ENCODE data around the gene ADAMTS18. TPM values are rescaled to one million over a fixed set of nuclear protein-coding genes. Genes with fewer than 3 reads are reported as not detected.
A peak's percentile ranks its signal among the peaks of the same experiment; 100 is the strongest.

Gene ADAMTS18
- total RNA-seq, 1 experiment from 2014 or later, result not detected

GRCh38 chr16:77439106-77439505 is 4.3 kb upstream of the ADAMTS18 start:
- in situ Hi-C loops (cut with HindIII; ENCODE audit: low pct_unique_long_range_greater_than_20kb, low sequenced_read_pairs), result no loop called here
- no peak for DNase-seq (ENCODE audit: low read depth)

DNA sequence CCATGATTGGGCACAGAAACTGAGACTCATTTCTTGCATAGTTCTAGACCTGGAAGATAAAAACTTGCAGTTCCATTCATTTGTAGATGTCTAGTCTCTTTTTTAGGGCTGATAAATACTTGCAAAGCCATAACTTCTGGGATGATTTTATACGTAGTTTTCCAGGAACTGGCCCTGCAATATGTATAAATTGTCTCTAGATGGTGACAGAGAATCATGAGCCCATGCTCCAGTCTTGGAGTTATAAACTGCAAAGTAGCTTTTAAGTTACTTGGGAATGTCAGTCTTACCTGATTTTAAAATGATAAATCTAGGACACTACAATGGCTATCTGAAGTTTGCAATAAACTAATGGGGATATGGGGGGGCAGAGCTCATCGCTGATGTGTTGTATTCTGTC is 3.0 kb upstream of the ADAMTS18 start:
- in situ Hi-C loops (cut with HindIII; ENCODE audit: low pct_unique_long_range_greater_than_20kb, low sequenced_read_pairs), result no loop called here
- DNase-seq (ENCODE audit: low read depth), result no peak

DNA sequence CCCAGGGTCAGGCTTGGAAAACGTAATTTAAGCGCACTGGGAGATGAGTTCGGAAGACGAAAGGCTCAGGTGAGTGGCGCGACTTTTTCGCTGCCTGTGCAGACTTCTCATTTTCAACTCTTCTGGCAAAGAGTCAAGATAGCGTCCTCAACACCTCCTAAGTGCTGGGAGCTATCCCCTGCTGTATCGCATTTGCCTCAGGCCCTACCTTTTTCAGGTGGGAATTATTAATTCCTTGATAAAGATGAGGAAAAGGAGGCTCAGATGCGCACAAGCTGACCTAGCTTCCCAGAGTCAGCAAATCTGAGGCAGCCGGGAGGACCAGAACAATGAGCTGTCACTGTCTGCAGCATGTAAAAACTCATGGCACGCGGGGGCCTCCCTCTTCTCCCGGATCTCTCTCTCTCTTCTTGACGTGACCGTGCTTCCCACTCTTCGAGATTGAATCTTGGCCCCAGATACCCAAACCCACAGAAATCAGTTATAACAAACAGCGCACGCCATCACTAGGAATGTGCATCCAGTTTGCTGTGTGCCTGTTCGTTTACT is 512 bp upstream of the ADAMTS18 start:
- DNase-seq (ENCODE audit: low read depth), result no peak
- in situ Hi-C loops (cut with HindIII; ENCODE audit: low pct_unique_long_range_greater_than_20kb, low sequenced_read_pairs), result no loop called here

- in situ Hi-C loops (cut with HindIII; ENCODE audit: low pct_unique_long_range_greater_than_20kb, low sequenced_read_pairs), result no loop called here
- no peak for DNase-seq (ENCODE audit: low read depth)
These were observed 758 bp downstream of the ADAMTS18 start for GRCh38 chr16:77434022-77434529.

DNA sequence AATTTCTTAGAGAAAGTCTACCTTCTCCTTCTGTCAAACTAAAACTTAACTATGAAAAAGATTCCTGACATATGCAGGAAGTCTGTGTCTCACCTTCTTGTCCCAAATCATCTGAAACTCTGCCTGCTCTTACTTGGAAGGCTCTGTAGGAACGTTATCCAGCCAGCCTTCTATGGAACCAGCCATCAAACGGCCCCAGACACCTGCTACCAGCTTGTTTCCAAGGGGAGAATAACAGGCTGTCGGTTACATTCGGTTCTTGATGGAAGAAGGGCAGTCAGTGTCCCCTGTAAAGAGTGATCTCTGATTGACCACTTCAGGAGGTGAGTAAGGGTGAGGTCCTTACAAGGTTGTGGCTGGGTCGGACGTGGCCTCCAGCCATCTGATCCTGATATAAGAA is 1.7 kb downstream of the ADAMTS18 start:
- in situ Hi-C loops (cut with HindIII; ENCODE audit: low pct_unique_long_range_greater_than_20kb, low sequenced_read_pairs), result no loop called here
- DNase-seq (ENCODE audit: low read depth), result no peak

- no peak for DNase-seq (ENCODE audit: low read depth)
- in situ Hi-C loops (cut with HindIII; ENCODE audit: low pct_unique_long_range_greater_than_20kb, low sequenced_read_pairs), result no loop called here
These were observed 2.6 kb downstream of the ADAMTS18 start for GRCh38 chr16:77432264-77432663.

DNA sequence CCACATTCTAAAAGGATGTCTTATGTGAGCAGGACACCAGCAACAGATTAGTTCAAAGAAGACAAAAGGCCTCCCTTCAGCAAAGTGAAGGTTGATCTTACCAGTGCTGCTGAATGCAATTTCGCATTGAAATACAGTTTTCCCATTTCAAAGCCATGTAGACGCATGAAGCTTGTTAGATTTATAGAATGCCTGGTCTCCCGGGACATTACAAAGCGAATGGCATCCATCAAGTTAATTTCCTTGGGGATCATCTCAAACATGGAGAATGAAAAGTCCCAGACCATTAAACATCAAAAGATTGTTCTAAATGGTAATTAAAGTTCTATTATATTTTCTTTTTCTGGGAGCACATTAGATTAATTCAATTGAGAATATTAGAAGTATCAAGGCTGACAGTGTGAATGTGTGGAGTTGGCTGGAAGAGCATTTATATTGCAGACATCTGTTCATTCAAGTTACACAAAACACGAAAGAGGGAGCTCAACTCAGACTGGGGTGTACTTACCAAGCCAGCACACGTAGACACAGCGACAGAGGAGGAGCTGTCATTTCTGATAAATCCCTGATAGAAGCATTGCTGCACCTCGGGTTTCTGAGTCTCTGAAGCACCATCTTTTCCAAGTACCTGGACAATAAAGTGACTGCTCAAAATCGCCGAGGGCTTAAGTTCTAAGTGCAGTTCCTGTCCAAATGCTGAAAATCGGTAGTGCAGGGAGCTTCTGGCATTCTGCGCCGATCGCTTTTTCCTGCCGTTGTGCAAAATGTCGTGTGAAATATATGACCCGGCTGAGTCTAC is 3.8 kb downstream of the ADAMTS18 start:
- no peak for DNase-seq (ENCODE audit: low read depth)
- in situ Hi-C loops (cut with HindIII; ENCODE audit: low pct_unique_long_range_greater_than_20kb, low sequenced_read_pairs), result no loop called here

DNA sequence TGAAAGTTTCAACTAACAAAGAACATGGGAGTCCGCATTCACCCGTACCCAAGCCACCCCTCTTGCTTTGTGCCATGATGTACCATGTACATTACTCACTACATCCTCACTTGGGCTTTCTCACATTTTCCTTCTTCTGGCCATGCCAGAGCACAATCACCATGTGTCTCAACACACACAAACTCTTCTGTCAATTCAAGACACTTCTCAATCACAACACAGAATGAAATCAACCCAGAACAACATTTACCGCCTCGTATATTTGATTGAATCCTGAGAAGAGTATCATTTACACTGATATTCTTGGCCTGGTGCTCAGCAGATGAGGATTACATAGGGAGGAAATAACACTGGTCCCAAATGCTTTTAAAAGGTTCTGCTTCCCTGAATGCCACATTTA is 4.5 kb downstream of the ADAMTS18 start:
- no peak for DNase-seq (ENCODE audit: low read depth)
- in situ Hi-C loops (cut with HindIII; ENCODE audit: low pct_unique_long_range_greater_than_20kb, low sequenced_read_pairs), result no loop called here

DNA sequence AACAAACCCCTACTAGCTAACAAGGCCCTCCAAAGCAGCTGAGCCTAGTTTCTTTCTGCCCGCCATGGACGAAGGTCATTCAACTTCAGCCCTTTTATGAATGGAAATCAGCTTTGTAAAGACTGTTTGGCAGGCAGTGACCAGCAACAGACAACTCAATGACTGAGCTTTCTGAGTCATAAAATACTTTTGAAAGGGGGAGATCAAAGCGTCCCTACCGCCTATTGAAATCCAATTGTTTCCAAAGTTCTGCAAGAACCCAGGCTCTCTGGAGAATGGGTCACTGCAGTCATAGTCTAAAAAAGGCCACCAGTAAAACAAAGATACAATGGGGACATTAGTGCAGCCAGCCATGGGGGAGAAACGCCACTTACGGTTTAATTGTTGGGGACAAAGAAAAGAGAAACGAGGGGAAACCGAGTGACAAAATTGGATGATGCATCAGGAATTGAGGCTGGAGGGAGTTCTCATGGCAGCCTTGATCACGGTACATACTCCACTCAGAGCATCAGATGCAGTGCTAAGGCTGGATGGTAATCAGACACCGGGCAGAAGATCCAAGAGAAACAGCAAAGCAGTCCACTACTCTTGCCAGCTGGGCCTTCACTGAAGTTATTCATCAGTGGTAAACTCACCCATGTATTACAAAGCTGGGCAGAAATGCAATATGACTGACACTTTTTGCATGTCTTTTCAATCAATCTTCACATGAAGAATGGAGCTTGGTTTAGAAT is 9.8 kb downstream of the ADAMTS18 start:
- in situ Hi-C loops (cut with HindIII; ENCODE audit: low pct_unique_long_range_greater_than_20kb, low sequenced_read_pairs), result no loop called here
- DNase-seq (ENCODE audit: low read depth), result no peak

GRCh38 chr16:77422196-77422784 is 12.5 kb downstream of the ADAMTS18 start:
- DNase-seq (ENCODE audit: low read depth), result no peak
- in situ Hi-C loops (cut with HindIII; ENCODE audit: low pct_unique_long_range_greater_than_20kb, low sequenced_read_pairs), result no loop called here

DNA sequence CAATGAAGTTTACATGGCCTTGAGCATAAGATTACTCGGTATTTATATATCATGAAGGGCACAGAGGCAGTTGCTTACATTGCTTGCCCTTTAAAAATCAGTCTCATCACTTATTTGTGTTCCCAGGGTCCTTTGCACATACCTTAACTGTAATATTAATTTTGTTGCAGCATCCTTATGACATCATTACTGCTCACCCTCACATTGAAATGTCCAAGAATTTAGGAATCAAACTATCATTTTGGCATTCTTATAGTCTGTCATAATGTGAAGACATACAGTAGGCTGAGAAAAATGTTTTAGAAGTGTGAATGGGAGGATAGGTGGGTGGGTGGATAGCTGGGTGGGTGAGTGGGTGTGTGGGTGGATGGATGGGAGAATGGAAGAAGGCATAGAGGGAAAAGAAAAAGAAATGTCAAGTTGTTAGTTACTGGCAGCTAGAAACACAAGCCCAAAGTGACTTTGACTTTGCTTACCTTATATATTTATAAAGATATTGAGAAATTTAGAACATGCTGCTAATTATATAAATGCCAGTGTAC is 17.8 kb downstream of the ADAMTS18 start:
- DNase-seq (ENCODE audit: low read depth), result no peak
- in situ Hi-C loops (cut with HindIII; ENCODE audit: low pct_unique_long_range_greater_than_20kb, low sequenced_read_pairs), result no loop called here

DNA sequence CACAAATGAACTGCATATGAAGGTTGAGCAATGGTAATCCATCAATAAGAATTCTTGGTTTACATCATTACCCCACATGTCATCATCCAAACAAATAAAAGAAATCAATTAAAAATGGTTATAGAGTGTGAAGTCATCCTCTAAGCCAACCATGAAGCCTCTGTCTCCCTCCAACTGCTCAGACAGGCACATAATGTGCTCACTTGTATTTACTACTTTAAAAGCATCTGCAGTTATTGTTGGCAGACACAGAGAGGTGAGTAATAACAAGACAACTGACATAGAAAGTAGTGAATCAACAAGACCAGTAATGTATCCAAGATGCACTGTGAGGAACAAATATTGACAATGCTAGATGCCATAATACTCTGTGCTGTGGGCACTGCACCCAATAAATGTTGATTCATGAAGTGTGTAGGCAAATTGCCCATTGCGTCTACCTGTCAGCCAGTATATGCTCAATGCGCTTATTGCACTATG is 20.0 kb downstream of the ADAMTS18 start:
- DNase-seq (ENCODE audit: low read depth), result peak; percentile 29
- in situ Hi-C loops (cut with HindIII; ENCODE audit: low pct_unique_long_range_greater_than_20kb, low sequenced_read_pairs), result no loop called here

DNA sequence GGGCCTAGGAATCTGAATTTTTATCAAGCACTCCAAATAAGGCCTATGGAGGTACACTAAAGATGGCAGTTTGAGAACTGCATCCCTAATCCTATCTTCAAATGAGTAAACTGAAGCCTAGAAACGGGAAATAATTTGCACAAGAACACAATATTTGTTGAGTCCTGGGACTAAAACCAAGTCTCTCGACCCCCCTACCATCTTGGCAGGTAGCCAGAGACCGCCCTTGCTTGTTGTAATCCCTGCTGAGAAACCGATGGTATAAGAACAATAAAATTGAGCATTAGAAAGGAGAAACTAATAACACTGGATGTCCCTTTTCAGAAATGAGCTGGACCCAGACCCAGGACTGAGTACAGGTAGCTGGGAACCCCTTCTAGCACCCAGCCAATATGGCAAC is 24.4 kb downstream of the ADAMTS18 start:
- DNase-seq (ENCODE audit: low read depth), result no peak
- in situ Hi-C loops (cut with HindIII; ENCODE audit: low pct_unique_long_range_greater_than_20kb, low sequenced_read_pairs), result no loop called here

DNA sequence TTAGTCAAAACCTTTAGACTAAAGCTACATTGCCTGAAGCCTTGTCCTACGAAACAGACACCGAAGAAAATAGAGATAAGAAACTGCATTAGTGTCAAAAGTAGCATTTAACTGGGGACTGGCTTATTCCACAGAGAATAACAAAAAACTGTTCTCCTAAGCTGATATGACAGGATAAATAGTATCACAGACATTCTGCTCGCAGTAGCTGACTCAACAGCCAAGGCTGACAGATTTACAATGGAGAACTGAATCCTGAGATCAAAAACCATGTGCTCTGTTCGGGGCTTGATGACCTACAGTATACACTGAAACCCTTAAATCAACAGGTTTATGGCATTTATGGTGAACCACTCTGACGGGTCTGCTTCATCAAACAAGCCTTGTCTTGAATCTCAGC is 25.5 kb downstream of the ADAMTS18 start:
- in situ Hi-C loops (cut with HindIII; ENCODE audit: low pct_unique_long_range_greater_than_20kb, low sequenced_read_pairs), result no loop called here
- no peak for DNase-seq (ENCODE audit: low read depth)

GRCh38 chr16:77408607-77409006 is 26.2 kb downstream of the ADAMTS18 start:
- in situ Hi-C loops (cut with HindIII; ENCODE audit: low pct_unique_long_range_greater_than_20kb, low sequenced_read_pairs), result no loop called here
- no peak for DNase-seq (ENCODE audit: low read depth)

DNA sequence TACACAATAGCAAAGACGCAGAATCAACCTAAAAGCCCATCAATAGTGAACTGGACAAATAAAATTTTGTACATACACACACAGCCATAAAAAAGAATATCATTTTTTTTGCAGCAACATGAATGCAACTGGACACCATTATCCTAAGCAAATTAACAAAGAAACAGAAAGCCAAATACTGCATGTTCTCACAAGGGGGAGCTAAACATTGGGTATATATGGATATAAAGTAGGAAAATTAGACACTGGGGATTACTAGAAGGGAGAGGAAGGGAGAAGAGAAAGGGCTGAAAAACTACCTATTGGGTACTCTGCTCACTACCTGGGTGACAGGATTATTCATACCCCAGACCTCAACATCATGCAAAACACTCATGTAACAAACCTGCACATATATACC is 28.2 kb downstream of the ADAMTS18 start:
- in situ Hi-C loops (cut with HindIII; ENCODE audit: low pct_unique_long_range_greater_than_20kb, low sequenced_read_pairs), result no loop called here
- DNase-seq (ENCODE audit: low read depth), result peak; percentile 6

GRCh38 chr16:77404775-77405174 is 30.1 kb downstream of the ADAMTS18 start:
- no peak for DNase-seq (ENCODE audit: low read depth)
- in situ Hi-C loops (cut with HindIII; ENCODE audit: low pct_unique_long_range_greater_than_20kb, low sequenced_read_pairs), result no loop called here

- in situ Hi-C loops (cut with HindIII; ENCODE audit: low pct_unique_long_range_greater_than_20kb, low sequenced_read_pairs), result no loop called here
- DNase-seq (ENCODE audit: low read depth), result no peak
These were observed 31.1 kb downstream of the ADAMTS18 start for GRCh38 chr16:77403732-77404131.

DNA sequence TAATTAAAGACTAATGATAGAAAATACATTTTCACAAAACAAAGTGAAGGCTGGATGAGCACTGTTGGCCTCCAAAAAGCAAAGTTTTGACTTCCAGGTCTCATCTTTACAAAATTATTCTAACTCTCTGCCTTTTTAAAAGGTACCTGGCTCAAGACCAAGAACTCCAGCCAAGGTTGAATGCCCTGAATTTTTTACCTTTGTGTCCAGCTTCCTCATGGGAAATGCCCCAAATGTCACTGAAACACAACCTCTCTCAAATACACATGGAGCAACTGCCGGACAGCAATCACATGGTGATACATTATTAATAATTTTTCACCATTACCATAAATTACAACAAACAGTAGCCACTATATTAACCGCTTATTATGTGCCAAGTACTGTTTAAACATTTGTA is 32.2 kb downstream of the ADAMTS18 start:
- no peak for DNase-seq (ENCODE audit: low read depth)
- in situ Hi-C loops (cut with HindIII; ENCODE audit: low pct_unique_long_range_greater_than_20kb, low sequenced_read_pairs), result no loop called here
